ENCODE data around the gene USP31. TPM values are rescaled to one million over a fixed set of nuclear protein-coding genes. Genes with fewer than 3 reads are reported as not detected.

Gene USP31
- total and polyA plus RNA-seq, 3 donors from 2014 or later = 23.3 to 73.6 (median 73.1) TPM

DNA sequence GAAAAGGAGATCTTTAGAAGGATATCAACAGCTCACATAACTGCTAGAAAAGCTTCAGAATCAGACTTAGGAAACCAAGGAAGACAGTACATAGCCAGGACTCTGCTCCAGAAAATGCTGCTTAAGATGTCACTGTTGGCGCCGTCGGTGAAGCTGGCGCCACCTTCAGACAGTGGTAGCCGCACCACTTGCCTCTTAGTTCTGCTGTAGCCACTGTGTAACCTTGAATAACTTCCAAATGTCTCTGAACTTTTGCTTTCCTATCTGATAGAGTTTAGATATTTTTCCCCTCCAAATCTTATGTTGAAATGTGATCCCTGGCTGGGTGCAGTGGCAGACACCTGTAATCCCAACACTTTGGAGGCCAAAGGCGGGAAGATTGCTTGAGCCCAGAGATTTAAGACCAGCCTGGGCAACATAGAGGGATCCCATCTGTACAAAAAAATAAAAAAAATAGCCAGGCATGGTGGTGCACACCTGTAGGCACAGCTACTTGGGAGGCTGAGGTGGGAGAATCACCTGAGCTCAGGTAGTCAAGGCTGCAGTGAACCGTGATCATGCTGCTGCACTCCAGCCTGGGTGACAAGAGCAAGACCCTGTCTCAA lies 6.3 kb upstream of the USP31 start:
- H3K9me3 ChIP-seq = no peaks in the 10 kb centered on the region
- H3K27ac ChIP-seq = no peak overlapping the region
- H3K4me1 ChIP-seq = no peaks in the 10 kb centered on the region
- H3K27me3 ChIP-seq = no peaks in the 10 kb centered on the region
- no peaks in the 10 kb centered on the region for H3K36me3 ChIP-seq (ENCODE audit: low read depth, missing control alignments)
- no peak for TF ChIP-seq POLR2A (IDR thresholded peaks at IDR 0.05)
- TF ChIP-seq, protein P1, sequence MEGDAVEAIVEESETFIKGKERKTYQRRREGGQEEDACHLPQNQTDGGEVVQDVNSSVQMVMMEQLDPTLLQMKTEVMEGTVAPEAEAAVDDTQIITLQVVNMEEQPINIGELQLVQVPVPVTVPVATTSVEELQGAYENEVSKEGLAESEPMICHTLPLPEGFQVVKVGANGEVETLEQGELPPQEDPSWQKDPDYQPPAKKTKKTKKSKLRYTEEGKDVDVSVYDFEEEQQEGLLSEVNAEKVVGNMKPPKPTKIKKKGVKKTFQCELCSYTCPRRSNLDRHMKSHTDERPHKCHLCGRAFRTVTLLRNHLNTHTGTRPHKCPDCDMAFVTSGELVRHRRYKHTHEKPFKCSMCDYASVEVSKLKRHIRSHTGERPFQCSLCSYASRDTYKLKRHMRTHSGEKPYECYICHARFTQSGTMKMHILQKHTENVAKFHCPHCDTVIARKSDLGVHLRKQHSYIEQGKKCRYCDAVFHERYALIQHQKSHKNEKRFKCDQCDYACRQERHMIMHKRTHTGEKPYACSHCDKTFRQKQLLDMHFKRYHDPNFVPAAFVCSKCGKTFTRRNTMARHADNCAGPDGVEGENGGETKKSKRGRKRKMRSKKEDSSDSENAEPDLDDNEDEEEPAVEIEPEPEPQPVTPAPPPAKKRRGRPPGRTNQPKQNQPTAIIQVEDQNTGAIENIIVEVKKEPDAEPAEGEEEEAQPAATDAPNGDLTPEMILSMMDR (IDR thresholded peaks at IDR 0.05) = peak in 1 of 3 experiments; percentile 9
- H3K4me3 ChIP-seq = no peak overlapping the region
- DNase-seq = peak; percentile 63
- 44 to 50% methylated on average over 7 of the region's 7 CpGs for WGBS, 2 donors
- intact Hi-C loops (cut with DNase I; ENCODE audit: low total_unique reads) = no loop called here

DNA sequence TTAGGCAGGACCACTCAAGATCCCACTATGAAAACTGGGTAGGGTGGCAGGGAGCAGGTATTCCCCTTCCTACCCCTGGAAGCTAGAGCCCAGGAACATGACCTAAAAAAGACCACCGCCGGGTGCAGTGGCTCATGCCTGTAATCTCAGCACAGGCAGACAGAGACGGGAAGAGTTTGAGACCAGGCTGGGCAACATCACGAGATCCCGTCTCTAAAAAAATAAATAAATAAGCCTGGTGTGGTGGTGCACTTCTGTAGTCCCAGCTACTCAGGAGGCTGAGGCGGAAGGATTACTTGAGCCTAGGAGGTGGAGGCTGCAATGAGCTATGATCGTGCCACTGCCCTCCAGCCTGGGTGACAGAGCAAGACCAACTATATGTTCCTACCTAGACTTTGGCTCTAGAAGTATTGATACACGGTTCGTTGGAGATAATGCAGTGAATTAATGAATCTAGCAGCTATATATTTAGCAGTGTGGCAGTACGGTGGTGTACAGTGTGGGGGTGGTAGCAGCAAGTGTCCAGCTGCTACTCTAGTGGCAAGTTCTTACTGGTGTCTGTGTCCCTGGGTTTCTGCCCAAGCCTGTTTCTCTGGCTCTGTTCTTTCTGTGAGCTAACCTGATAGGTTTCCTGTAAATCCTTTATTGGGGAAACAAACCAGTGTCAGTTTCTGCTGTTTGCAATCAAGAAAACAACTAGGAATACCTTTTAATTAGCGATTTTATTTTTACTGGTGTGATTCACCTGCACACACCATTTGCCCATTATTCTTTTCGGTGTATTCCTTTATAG lies 3.3 kb upstream of the USP31 start:
- H3K4me3 ChIP-seq = no peak overlapping the region
- DNase-seq = no peak
- no peaks in the 10 kb centered on the region for H3K9me3 ChIP-seq
- no peaks in the 10 kb centered on the region for H3K36me3 ChIP-seq (ENCODE audit: low read depth, missing control alignments)
- no peak overlapping the region for H3K27ac ChIP-seq
- peaks cover 4% of the 10 kb centered on the region for H3K4me1 ChIP-seq
- TF ChIP-seq, protein P1 (IDR thresholded peaks at IDR 0.05) = no peak
- no peak for TF ChIP-seq POLR2A (IDR thresholded peaks at IDR 0.05)
- no peaks in the 10 kb centered on the region for H3K27me3 ChIP-seq
- intact Hi-C loops (cut with DNase I; ENCODE audit: low total_unique reads) = no loop called here
- 83 to 86% methylated on average over 12 of the region's 12 CpGs for WGBS, 2 donors

- WGBS, 2 donors = 29 to 38% methylated on average over 4 of the region's 4 CpGs
- peak overlapping the region; percentile 61 to 77 for H3K4me3 ChIP-seq
- intact Hi-C loops (cut with DNase I; ENCODE audit: low total_unique reads) = no loop called here
- no peak for DNase-seq
- H3K9me3 ChIP-seq = no peaks in the 10 kb centered on the region
- H3K36me3 ChIP-seq (ENCODE audit: low read depth, missing control alignments) = no peaks in the 10 kb centered on the region
- H3K4me1 ChIP-seq = peaks cover 14% of the 10 kb centered on the region
- no peaks in the 10 kb centered on the region for H3K27me3 ChIP-seq
- H3K27ac ChIP-seq = peak overlapping the region in 1 of 2 donors; percentile 3
- no peak for TF ChIP-seq POLR2A (IDR thresholded peaks at IDR 0.05)
- TF ChIP-seq, protein P1 (IDR thresholded peaks at IDR 0.05) = no peak
These were observed 727 bp upstream of the USP31 start for GRCh38 chr16:23149993-23150364.

- Histone ChIP-seq H3K4me1 (peaks cover 27% of the 10 kb centered on the region), H3K27ac (peak overlapping the region; percentile 82 to 86), H3K9me3 (no peaks in the 10 kb centered on the region), H3K4me3 (peak overlapping the region; percentile 73 to 77), H3K36me3 (ENCODE audit: low read depth, missing control alignments) (no peaks in the 10 kb centered on the region), H3K27me3 (no peaks in the 10 kb centered on the region)
- intact Hi-C loops (cut with DNase I; ENCODE audit: low total_unique reads) = no loop called here
- TF ChIP-seq POLR2A (IDR thresholded peaks at IDR 0.05) = no peak
- TF ChIP-seq, protein P1 (IDR thresholded peaks at IDR 0.05) = no peak
- DNase-seq = peak; percentile 79
- WGBS, 2 donors = 0 to 2% methylated on average over 13 to 70 of the region's 103 CpGs
These were observed 562 bp downstream of the USP31 start for GRCh38 chr16:23148513-23149266.
